GM23338 (cell line): ENCODE data around the gene WDR47. TPM values are rescaled to one million over a fixed set of nuclear protein-coding genes. Genes with fewer than 3 reads are reported as not detected.

ENCODE experiments used
- ATAC-seq: fragments of 200-7000 bp; cut with Tn5 transposase; 3 replicates; pipeline ENCODE4 v1.9.1; 2020
- DNase-seq: peaks from one replicate; pipeline ENCODE4 v3.0.0-alpha.2; 2015; ENCODE audit warnings: low spot score
- H2AFZ ChIP-seq: fragments of 200-600 bp; sonication (generic); 2 replicates; pipeline ENCODE4 v1.8.0; 2016; ENCODE audit warnings: antibody characterized with exemption, mild to moderate bottlenecking, moderate library complexity
- H3F3A ChIP-seq: fragments of 200-600 bp; sonication (generic); replicated peaks from 2 replicates; pipeline ENCODE4 v1.8.0; 2017; ENCODE audit warnings: antibody characterized with exemption, mixed run types, low read depth
- H3K27ac ChIP-seq: fragments of 200-600 bp; sonication (generic); 2 replicates; pipeline ENCODE4 v1.6.1; 2016; ENCODE audit warnings: low read depth
- H3K27me3 ChIP-seq: fragments of 200-600 bp; sonication (generic); 2 replicates; pipeline ENCODE4 v1.8.0; 2016; ENCODE audit warnings: mild to moderate bottlenecking, mixed run types, moderate library complexity; ENCODE audit not compliant: insufficient read depth
- H3K36me3 ChIP-seq: fragments of 200-600 bp; sonication (generic); 2 replicates; pipeline ENCODE4 v1.8.0; 2016; ENCODE audit warnings: mild to moderate bottlenecking; ENCODE audit not compliant: insufficient read depth
- H3K4me1 ChIP-seq: fragments of 200-600 bp; sonication (generic); 2 replicates; pipeline ENCODE4 v1.8.0; 2016; ENCODE audit warnings: mild to moderate bottlenecking, moderate library complexity; ENCODE audit not compliant: insufficient read depth
- H3K4me2 ChIP-seq: fragments of 200-600 bp; sonication (generic); 2 replicates; pipeline ENCODE4 v1.7.1; 2017; ENCODE audit warnings: mixed run types
- H3K4me3 ChIP-seq: fragments of 200-600 bp; sonication (generic); 2 replicates; pipeline ENCODE4 v1.6.1; 2016; ENCODE audit warnings: mixed run types
- H3K79me2 ChIP-seq: fragments of 200-600 bp; sonication (generic); replicated peaks from 2 replicates; pipeline ENCODE4 v1.8.0; 2017; ENCODE audit warnings: mild to moderate bottlenecking; ENCODE audit not compliant: insufficient read depth
- H3K9me2 ChIP-seq: fragments of 200-600 bp; sonication (generic); 2 replicates; pipeline ENCODE4 v1.8.0; 2017; ENCODE audit not compliant: insufficient read depth
- H4K20me1 ChIP-seq: fragments of 200-600 bp; sonication (generic); replicated peaks from 2 replicates; pipeline ENCODE4 v1.8.0; 2017; ENCODE audit warnings: mild to moderate bottlenecking; ENCODE audit not compliant: insufficient read depth
- H3K27ac Mint-ChIP-seq: 2 replicates; pipeline ENCODE4 v1.8.0; 2020; ENCODE audit warnings: inconsistent platforms, mild to moderate bottlenecking, moderate library complexity, mixed read lengths
- H3K27me3 Mint-ChIP-seq: 3 replicates; pipeline ENCODE4 v1.8.0; 2022; ENCODE audit warnings: low read depth, mild to moderate bottlenecking, moderate library complexity, mixed read lengths, inconsistent platforms; ENCODE audit not compliant: insufficient read depth, poor library complexity
- H3K36me3 Mint-ChIP-seq: 3 replicates; pipeline ENCODE4 v1.8.0; 2021; ENCODE audit warnings: low read depth, mild to moderate bottlenecking, inconsistent platforms, moderate library complexity, mixed read lengths
- H3K4me1 Mint-ChIP-seq: 3 replicates; pipeline ENCODE4 v1.8.0; 2020; ENCODE audit warnings: mild to moderate bottlenecking, inconsistent platforms, mixed read lengths
- H3K4me3 Mint-ChIP-seq: 3 replicates; pipeline ENCODE4 v1.8.0; 2021; ENCODE audit warnings: moderate library complexity, mild to moderate bottlenecking, inconsistent platforms, mixed read lengths
- H3K9me3 Mint-ChIP-seq: 3 replicates; pipeline ENCODE4 v1.8.0; 2020; ENCODE audit warnings: moderate library complexity, mild to moderate bottlenecking, inconsistent platforms, mixed read lengths
- CREB1 ChIP-seq: fragments of 250-450 bp; sonication (Bioruptor Pico); IDR thresholded peaks from 2 replicates; pipeline ENCODE4 v1.5.0; 2020; ENCODE audit warnings: low read depth, mild to moderate bottlenecking, moderate library complexity
- EZH2 ChIP-seq: fragments of 200-600 bp; sonication (generic); IDR thresholded peaks from one replicate; pipeline ENCODE4 v1.8.0; 2017; ENCODE audit warnings: antibody characterized with exemption, mild to moderate bottlenecking, low read depth; ENCODE audit not compliant: unreplicated experiment
- EZH2phosphoT487 ChIP-seq: fragments of 200-600 bp; sonication (generic); IDR thresholded peaks from one replicate; pipeline ENCODE4 v1.8.1; 2018; ENCODE audit warnings: antibody characterized with exemption; ENCODE audit not compliant: unreplicated experiment
- JUNB ChIP-seq: IDR thresholded peaks from one replicate; pipeline ENCODE4 v1.6.1; 2016; ENCODE audit warnings: antibody characterized with exemption; ENCODE audit not compliant: unreplicated experiment
- NANOG ChIP-seq: IDR thresholded peaks from 2 replicates; pipeline ENCODE4 v1.6.1; 2016; ENCODE audit warnings: antibody characterized with exemption, borderline replicate concordance
- POLR2AphosphoS5 ChIP-seq: IDR thresholded peaks from 2 replicates; pipeline ENCODE4 v1.6.1; 2016; ENCODE audit warnings: antibody characterized with exemption, low read depth
- STAT1 ChIP-seq: IDR thresholded peaks from one replicate; pipeline ENCODE4 v1.6.1; 2016; ENCODE audit warnings: antibody characterized with exemption; ENCODE audit not compliant: unreplicated experiment
- ZNF114 ChIP-seq: fragments of 250-450 bp; sonication (Bioruptor Pico); IDR thresholded peaks from 2 replicates; pipeline ENCODE4 v1.5.0; 2020; ENCODE audit warnings: mild to moderate bottlenecking, moderate library complexity
- ZNF331 ChIP-seq: fragments of 250-450 bp; sonication (Bioruptor Pico); IDR thresholded peaks from 2 replicates; pipeline ENCODE4 v1.5.0; 2020; ENCODE audit warnings: low read depth, mild to moderate bottlenecking, moderate library complexity
- polyA plus RNA-seq: library from polyadenylated mRNA; unstranded; fragments of >200 nt; fragmentation: Nextera tagmentation; extraction: Ambion mirVana; gene quantifications from 2 replicates; pipeline ENCODE4 v1.2.1, GENCODE V29; 2016
- total RNA-seq: library from RNA; depleted of rRNA; stranded (reverse); fragments of >200 nt; shearing (Covaris generic); gene quantifications from 2 replicates; pipeline ENCODE4 v1.2.3, GENCODE V29; 2014
- TF ChIP-seq, protein P1 (sequence below), 2 experiments: fragments of 200-600 bp in 1 of 2; sonication (generic) in 1 of 2; conservative IDR thresholded peaks; 2 replicates each; pipeline versions ENCODE4 v1.5.1 to v1.6.1; 2016 to 2017; ENCODE audit warnings: antibody characterized with exemption in 2 of 2, low read depth in 2 of 2, mild to moderate bottlenecking in 2 of 2, moderate library complexity in 1 of 2
- TF ChIP-seq, protein P2 (sequence below): IDR thresholded peaks from 2 replicates; pipeline ENCODE4 v1.6.1; 2016; ENCODE audit warnings: antibody characterized with exemption
- TF ChIP-seq, protein P3 (sequence below): IDR thresholded peaks from one replicate; pipeline ENCODE4 v1.6.1; 2018; ENCODE audit warnings: antibody characterized with exemption; ENCODE audit not compliant: unreplicated experiment
- TF ChIP-seq, protein P4 (sequence below): fragments of 250-450 bp; sonication (Bioruptor Pico); IDR thresholded peaks from 2 replicates; pipeline ENCODE4 v1.5.0; 2020; ENCODE audit warnings: mild to moderate bottlenecking, moderate library complexity

The WDR47 gene
- total and polyA plus RNA-seq, 2 experiments from 2014 or later = 3.9 to 5.2 TPM

DNA sequence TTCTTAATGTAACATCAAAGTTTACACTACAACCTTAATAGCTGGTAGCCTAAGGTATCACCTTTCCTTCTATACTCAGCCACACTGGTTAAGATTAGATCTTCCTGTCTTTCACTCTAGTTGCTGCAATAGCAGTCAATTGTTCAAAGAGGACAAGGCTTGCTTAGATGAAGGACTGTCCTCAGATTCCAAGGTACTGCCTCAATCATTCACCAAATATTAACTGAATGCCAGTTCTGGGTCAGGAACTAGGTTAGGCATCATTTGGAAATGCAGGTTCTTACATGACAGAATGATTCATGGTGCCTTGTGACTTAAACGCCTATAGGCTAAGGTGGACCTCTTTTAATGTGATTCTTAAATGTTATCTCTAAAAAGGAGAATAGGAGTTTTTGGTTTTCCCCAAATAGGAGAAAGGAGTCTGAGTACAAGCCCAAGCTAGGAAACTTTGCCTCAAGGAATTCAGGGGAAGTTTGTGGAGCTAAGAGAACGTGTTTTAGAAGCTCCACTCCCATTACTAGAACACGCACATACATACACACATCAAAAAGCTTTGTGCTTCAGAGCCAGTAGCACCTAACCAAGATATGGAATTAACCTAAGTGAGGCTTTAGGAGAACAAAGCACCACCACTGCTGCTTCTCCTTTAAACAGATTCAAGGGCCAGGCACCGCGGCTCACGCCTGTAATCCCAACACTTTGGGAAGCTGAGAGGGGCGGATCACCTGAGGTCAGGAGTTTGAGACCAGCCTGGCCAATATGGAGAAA is 8.5 kb upstream of the WDR47 start:
- Histone ChIP-seq H2AFZ (no peak overlapping the region), H3K9me2 (no peaks in the 10 kb centered on the region), H3K4me1 (no peaks in the 10 kb centered on the region), H3K79me2 (no peaks in the 10 kb centered on the region), H3K27me3 (no peaks in the 10 kb centered on the region), H3K4me2 (no peak overlapping the region), H3K4me3 (no peak overlapping the region), H4K20me1 (no peaks in the 10 kb centered on the region), H3K36me3 (no peaks in the 10 kb centered on the region), H3K27ac (no peak overlapping the region), H3F3A (no peaks in the 10 kb centered on the region)
- Mint-ChIP-seq H3K36me3 (no peaks in the 10 kb centered on the region), H3K4me3 (no peak overlapping the region), H3K27ac (no peak overlapping the region), H3K4me1 (no peaks in the 10 kb centered on the region), H3K9me3 (peaks cover 5% of the 10 kb centered on the region; the same call in 2 of the 3 replicates), H3K27me3 (peaks cover 7% of the 10 kb centered on the region)
- no peak for ATAC-seq
- DNase-seq = no peak
- TF ChIP-seq JUNB = no peak
- TF ChIP-seq ZNF331 (CRISPR knock-in tag) = no peak
- TF ChIP-seq, protein P1, sequence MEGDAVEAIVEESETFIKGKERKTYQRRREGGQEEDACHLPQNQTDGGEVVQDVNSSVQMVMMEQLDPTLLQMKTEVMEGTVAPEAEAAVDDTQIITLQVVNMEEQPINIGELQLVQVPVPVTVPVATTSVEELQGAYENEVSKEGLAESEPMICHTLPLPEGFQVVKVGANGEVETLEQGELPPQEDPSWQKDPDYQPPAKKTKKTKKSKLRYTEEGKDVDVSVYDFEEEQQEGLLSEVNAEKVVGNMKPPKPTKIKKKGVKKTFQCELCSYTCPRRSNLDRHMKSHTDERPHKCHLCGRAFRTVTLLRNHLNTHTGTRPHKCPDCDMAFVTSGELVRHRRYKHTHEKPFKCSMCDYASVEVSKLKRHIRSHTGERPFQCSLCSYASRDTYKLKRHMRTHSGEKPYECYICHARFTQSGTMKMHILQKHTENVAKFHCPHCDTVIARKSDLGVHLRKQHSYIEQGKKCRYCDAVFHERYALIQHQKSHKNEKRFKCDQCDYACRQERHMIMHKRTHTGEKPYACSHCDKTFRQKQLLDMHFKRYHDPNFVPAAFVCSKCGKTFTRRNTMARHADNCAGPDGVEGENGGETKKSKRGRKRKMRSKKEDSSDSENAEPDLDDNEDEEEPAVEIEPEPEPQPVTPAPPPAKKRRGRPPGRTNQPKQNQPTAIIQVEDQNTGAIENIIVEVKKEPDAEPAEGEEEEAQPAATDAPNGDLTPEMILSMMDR (conservative IDR thresholded peaks at IDR 0.05; ENCODE audit: low read depth in 2 of 2) = no peak
- TF ChIP-seq, protein P2, sequence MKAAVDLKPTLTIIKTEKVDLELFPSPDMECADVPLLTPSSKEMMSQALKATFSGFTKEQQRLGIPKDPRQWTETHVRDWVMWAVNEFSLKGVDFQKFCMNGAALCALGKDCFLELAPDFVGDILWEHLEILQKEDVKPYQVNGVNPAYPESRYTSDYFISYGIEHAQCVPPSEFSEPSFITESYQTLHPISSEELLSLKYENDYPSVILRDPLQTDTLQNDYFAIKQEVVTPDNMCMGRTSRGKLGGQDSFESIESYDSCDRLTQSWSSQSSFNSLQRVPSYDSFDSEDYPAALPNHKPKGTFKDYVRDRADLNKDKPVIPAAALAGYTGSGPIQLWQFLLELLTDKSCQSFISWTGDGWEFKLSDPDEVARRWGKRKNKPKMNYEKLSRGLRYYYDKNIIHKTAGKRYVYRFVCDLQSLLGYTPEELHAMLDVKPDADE = no peak
- TF ChIP-seq NANOG = no peak
- TF ChIP-seq CREB1 (CRISPR knock-in tag) = no peak
- TF ChIP-seq, protein P3, sequence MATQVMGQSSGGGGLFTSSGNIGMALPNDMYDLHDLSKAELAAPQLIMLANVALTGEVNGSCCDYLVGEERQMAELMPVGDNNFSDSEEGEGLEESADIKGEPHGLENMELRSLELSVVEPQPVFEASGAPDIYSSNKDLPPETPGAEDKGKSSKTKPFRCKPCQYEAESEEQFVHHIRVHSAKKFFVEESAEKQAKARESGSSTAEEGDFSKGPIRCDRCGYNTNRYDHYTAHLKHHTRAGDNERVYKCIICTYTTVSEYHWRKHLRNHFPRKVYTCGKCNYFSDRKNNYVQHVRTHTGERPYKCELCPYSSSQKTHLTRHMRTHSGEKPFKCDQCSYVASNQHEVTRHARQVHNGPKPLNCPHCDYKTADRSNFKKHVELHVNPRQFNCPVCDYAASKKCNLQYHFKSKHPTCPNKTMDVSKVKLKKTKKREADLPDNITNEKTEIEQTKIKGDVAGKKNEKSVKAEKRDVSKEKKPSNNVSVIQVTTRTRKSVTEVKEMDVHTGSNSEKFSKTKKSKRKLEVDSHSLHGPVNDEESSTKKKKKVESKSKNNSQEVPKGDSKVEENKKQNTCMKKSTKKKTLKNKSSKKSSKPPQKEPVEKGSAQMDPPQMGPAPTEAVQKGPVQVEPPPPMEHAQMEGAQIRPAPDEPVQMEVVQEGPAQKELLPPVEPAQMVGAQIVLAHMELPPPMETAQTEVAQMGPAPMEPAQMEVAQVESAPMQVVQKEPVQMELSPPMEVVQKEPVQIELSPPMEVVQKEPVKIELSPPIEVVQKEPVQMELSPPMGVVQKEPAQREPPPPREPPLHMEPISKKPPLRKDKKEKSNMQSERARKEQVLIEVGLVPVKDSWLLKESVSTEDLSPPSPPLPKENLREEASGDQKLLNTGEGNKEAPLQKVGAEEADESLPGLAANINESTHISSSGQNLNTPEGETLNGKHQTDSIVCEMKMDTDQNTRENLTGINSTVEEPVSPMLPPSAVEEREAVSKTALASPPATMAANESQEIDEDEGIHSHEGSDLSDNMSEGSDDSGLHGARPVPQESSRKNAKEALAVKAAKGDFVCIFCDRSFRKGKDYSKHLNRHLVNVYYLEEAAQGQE = no peak
- TF ChIP-seq ZNF114 = no peak
- TF ChIP-seq EZH2phosphoT487 = no peak
- no peak for TF ChIP-seq POLR2AphosphoS5
- no peak for TF ChIP-seq STAT1
- TF ChIP-seq, protein P4, sequence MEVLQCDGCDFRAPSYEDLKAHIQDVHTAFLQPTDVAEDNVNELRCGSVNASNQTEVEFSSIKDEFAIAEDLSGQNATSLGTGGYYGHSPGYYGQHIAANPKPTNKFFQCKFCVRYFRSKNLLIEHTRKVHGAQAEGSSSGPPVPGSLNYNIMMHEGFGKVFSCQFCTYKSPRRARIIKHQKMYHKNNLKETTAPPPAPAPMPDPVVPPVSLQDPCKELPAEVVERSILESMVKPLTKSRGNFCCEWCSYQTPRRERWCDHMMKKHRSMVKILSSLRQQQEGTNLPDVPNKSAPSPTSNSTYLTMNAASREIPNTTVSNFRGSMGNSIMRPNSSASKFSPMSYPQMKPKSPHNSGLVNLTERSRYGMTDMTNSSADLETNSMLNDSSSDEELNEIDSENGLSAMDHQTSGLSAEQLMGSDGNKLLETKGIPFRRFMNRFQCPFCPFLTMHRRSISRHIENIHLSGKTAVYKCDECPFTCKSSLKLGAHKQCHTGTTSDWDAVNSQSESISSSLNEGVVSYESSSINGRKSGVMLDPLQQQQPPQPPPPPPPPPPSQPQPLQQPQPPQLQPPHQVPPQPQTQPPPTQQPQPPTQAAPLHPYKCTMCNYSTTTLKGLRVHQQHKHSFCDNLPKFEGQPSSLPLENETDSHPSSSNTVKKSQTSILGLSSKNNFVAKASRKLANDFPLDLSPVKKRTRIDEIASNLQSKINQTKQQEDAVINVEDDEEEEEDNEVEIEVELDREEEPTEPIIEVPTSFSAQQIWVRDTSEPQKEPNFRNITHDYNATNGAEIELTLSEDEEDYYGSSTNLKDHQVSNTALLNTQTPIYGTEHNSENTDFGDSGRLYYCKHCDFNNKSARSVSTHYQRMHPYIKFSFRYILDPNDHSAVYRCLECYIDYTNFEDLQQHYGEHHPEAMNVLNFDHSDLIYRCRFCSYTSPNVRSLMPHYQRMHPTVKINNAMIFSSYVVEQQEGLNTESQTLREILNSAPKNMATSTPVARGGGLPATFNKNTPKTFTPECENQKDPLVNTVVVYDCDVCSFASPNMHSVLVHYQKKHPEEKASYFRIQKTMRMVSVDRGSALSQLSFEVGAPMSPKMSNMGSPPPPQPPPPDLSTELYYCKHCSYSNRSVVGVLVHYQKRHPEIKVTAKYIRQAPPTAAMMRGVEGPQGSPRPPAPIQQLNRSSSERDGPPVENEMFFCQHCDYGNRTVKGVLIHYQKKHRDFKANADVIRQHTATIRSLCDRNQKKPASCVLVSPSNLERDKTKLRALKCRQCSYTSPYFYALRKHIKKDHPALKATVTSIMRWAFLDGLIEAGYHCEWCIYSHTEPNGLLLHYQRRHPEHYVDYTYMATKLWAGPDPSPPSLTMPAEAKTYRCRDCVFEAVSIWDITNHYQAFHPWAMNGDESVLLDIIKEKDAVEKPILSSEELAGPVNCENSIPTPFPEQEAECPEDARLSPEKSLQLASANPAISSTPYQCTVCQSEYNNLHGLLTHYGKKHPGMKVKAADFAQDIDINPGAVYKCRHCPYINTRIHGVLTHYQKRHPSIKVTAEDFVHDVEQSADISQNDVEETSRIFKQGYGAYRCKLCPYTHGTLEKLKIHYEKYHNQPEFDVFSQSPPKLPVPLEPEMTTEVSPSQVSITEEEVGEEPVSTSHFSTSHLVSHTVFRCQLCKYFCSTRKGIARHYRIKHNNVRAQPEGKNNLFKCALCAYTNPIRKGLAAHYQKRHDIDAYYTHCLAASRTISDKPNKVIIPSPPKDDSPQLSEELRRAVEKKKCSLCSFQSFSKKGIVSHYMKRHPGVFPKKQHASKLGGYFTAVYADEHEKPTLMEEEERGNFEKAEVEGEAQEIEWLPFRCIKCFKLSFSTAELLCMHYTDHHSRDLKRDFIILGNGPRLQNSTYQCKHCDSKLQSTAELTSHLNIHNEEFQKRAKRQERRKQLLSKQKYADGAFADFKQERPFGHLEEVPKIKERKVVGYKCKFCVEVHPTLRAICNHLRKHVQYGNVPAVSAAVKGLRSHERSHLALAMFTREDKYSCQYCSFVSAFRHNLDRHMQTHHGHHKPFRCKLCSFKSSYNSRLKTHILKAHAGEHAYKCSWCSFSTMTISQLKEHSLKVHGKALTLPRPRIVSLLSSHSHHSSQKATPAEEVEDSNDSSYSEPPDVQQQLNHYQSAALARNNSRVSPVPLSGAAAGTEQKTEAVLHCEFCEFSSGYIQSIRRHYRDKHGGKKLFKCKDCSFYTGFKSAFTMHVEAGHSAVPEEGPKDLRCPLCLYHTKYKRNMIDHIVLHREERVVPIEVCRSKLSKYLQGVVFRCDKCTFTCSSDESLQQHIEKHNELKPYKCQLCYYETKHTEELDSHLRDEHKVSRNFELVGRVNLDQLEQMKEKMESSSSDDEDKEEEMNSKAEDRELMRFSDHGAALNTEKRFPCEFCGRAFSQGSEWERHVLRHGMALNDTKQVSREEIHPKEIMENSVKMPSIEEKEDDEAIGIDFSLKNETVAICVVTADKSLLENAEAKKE (CRISPR knock-in tag) = no peak
- TF ChIP-seq EZH2 = no peak
